HG03025 (cell line): ENCODE data around the gene SRSF6.
"Not testable (repeated sequence)": the region's sequence is repeated elsewhere in the genome, so short reads cannot be mapped to it uniquely, and the experiment has no call there.

ENCODE experiments used
- ATAC-seq: cut with Tn5 transposase; IDR thresholded peaks from one replicate; pipeline ENCODE4 v1.9.1; 2021; ENCODE audit warnings: mild to moderate bottlenecking, moderate library complexity; ENCODE audit not compliant: unreplicated experiment, low FRiP score

The SRSF6 gene

DNA sequence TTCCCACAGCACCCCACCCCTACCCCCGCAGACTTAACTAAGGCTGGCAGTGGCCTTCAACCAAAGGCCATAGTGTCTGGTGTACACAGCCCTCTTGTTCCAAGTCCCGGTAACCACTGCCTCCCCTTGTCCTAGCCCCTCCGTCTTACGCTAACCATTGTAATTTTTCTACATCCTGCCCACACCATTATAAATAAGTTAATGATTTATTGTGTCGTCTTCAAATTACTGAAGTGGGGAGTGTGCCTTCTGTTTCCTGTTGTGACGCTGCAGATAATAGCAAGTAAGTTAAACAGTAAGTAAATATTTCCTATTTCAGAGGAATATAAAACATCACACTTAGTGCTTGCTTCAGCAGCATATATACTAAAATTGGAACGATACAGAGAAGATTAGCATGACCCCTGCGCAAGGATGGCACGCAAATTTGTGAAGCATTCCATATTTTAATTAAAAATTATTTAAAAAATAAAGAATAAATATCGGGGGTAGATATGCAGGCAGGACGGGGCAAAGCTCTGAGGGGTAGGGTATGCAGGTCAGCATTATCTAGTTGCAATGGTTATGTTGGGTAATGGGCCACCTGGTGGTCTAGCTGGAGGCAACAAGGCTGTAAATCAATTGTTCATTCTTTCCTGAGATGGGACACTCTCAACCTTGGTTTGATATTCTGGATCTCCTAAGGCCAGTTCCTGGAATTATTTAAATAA, 15.1 kb downstream of the SRSF6 start:
- ATAC-seq = no peak

DNA sequence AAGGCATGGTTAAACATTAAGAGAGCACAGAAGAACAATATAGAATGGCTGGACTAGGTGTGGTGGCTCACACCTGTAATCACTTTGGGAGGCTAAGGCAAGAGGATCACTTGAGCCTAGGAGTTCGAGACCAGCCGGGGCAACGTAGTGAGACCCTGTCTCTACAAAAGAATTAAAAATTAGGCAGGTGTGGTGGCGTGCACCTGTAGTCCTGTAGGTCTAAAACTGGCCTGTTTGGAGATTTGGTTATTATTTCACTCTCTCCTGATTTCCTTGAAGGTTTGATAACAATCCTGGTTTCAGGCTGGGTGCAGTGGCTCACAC, 15.6 kb downstream of the SRSF6 start:
- ATAC-seq = no peak

DNA sequence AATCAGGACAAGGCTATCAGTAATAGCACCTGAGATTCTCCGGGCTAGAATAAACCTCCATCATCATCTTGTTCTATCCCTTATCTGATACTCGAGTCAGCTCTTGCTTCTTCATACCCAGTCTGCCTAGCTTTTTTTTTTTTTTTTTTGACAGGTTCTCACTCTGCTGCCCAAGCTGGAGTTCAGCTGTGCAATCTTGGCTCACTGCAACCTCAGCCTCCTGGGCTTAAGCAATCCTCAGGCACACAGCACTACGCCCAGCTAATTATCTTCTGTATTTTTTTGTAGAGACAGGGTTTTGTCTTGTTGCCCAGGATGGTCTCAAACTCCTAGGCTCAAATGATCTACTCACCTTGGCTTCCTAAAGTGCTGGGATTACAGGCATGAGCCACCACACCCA, 19.5 kb downstream of the SRSF6 start:
- ATAC-seq = no peak

DNA sequence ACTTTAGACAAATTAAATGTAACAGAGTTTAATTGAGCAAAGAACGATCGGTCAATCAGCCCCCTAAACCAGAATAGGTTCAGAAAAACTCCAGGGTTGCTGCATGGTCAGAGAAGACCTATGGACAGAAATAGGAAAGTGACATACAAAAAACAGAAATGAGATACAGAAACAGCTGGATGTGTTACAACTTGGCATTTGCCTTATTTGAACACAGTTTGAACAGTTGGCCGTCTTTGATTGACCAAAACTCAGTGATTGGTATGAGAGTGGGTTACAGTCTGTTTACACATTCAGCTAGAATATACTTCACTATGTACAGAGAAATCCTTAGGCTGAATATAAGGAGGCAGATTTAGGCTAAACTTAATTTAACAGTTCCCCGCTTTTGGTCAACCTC, 19.9 kb downstream of the SRSF6 start:
- no peak for ATAC-seq

DNA sequence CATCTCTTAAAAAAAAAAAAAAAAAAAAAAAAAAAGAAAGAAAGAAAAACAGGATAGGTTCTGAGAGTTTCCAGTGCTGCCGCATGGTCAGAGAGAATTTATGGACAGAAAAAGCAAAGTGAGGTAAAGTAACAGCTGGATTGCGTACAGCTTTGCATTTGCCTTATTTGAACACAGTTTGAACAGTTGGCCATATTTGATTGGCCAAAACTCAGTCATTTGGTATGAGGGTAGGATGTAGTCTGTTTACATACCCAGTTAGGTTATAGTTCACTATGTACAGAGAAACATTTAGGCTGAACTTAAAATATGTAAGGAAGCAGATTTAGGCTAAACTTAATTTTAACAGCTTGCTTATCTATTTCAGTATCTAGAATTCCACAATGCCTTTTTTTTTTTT, 32.3 kb downstream of the SRSF6 start:
- no peak for ATAC-seq

DNA sequence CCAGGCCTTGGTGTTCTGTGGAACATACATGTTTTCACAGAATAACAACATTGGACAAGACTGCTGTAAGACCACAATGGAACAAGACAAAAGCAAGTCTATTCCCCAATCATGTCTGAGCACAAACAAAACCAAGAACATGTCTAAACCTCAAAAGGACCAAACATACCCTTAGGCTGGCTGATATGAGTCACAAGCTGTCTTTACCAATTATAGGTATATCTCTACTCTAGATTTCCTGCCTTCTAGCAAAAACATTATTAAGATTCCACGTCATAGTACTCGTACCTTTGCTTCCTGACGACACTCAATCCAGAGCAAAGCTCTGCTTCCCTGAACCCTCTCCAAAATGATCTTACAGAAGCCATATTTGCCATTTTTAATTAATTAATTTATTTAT, 34.4 kb downstream of the SRSF6 start:
- peak; percentile 80 for ATAC-seq

DNA sequence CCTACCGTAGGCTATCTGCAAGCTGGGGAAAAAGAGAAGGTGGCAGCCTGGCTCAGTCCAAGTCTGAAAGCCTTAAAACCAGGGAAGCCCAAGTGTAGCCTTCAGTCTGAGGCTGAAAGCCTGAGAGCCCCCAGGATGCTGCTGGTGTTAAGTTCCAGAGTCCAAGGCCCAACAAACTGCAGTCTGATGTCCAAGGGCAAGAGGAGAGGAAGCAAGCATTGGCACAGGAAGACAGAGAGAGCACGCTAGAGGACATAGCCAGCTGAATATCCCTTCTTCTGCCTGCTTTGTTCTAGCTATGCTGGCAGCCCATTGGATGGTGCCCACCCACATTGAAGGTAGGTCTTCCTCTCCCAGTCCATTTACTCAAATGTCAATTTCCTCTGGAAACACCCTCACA, 37.7 kb downstream of the SRSF6 start:
- ATAC-seq = no peak

DNA sequence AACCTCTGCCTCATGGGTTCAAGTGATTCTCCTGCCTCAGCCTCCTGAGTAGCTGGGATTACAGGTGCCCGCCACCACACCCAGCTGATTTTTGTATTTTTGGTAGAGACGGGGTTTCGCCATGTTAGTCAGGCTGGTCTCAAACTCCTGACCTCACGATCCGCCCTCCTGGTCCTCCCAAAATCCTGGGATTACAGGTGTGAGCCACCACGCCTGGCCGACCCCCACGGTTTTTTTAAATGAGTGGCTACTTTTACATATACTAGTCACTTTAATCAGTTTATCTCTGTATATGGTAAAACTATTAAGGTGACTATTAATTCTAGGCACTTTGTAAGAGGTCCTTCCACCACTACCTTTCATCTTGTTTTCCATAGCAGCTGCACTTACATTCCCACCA, 44.3 kb downstream of the SRSF6 start:
- not testable (repeated sequence) for ATAC-seq

DNA sequence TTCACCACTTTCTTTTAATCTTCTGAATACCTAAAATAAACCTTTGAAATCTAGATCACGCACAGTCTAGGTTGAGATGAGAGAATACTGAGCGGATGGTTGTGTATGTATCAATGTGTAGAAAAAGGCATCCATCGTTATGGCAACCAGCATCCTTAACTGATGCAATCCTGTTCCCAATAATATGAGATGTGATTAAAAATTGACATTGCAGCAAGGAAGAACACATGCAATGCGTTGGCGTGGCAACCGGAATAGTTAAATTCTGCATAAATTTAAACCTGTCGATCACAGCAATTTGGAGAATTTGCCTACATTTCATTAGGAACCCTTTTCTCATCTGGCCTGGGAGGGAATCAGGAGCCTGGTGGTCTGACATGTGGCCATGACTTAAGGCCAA, 48.5 kb downstream of the SRSF6 start:
- no peak for ATAC-seq

DNA sequence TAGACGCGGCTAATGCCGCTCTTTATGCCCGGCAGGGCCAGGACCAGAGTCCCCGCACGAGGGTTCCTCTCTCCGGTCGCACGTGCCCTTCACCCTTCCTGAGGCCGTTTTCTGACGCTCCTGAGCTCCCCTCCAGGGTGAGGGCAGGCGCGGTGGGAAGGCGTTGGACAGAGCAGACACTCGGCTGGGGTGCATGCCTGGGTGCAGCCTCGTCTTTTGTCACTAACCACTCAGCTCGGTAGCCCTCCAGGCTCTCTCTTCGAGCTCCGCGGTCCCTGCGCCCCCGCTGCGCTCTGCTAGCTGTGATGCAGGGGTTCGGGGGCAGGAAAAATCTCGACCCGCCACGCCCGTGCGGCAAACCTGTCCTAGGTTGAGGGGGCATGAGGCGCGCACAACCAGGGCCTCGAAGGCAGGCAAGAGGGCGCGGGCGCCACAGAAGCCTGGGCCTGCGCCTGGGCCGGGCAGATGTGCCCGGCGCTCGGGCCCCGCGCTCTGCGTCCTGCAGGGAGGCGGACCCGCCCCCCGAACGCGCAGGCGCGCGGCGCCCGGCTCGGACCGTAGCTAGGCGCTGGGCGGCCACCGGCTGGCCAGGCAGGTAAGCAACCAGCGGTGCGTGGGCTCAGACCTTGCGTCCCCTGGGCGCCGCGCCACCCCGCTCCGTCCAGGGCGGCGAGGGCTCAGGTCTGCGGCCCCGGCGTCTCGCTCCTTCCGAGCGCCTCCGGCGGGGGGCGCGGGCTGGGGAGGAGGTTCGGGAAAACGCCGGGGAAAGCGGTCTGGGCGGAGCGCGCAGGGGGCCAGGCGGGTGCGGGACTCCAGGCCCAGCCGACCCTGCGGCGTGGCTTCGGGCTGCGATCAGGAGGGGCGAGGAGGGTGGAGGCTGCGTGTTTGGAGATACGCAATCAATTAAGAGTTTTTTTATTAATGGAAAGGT, 49.7 kb downstream of the SRSF6 start, which contains the start of gene L3MBTL1:
TSS of gene L3MBTL1 (plus strand) at position 548 of the 931 bp plus-strand sequence. CDS start 5,807 bp downstream, outside the sequence.
- no peak for ATAC-seq

DNA sequence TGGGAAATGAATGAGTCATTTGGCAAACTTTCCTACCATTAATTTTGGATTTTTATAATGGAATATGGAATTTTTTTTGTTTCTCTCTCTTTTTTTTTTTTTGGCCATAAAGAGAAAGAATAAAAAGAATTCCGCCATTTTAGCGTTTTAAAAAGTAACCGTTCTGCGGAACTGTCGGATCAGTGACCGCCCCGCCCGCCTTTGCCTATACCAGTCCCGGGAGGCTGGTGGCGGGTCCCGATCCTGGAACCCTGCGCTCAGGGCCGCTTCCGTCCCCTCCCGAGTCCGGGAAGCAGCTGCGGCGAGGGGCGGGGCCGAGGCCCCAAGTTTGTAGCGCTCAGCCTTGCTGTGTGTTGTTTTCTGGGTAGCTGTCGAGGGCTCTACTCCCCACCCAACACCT, 50.4 kb downstream of the SRSF6 start:
- no peak for ATAC-seq

DNA sequence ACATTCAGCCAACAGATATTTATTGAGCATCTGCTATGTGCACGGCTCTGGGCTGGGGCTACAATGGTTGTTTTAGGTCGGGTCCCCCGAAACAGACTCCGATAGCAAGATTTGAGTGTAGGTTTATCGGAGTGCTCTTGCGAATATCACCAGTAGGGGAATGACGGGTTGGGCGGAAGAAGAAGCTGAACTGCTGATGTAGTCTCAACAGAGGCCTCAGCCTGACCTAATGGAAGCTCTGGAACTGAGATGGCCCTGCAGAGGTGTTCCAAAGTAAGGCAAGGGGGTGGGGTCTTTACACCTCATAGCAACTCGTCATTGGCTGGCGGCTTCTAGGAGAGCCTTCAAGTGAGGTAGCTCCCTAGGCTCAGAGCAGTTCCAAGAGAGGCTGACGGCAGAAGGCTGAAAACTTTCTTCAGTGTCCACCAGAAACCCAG, 50.9 kb downstream of the SRSF6 start:
- ATAC-seq = no peak

DNA sequence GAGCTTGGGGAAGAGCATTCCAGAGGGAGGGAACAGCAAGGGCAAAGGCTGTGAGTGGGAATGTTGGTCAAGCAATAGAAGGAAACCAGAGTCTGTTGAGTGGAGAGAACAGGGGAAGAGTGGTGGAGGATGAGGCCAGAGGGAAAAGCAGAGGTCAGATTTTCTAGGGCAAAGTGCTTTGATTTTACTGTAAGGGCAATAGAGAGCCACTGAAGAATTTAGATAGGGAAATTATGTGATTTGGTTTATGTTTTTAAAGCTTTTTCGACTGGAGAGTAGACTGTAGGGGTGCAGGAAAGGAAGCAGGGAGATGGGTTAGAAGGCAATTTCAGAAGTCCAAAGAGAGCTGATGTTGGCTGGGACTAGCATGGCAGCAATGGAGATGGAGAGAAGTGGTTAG, 54.2 kb downstream of the SRSF6 start:
- ATAC-seq = no peak

DNA sequence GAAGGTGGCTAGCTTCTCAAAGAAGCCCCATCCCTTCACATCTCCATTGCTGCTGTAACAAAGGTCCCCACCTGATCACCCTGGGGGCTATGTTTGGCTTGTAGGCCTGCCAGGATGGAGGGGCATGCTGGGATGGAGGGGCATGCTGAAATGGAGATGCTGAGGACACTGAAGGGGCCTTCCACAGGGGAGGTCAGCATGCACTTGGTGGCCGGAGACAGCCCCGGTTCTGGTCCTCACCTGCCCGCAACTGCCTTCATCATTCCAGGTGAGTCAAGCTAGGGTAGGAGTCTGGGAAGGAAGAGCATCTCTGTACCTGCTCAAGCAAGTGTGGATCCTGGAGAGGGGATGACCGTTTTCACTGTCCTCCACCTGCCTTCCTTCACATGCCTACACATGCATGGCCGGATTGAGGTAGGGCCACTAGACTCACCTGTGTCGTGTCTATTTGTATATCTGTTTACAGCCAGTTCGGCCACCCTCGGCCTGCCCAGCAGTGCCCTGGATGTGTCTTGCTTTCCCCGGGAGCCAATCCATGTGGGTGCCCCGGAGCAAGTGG, 55.8 kb downstream of the SRSF6 start:
- no peak for ATAC-seq
